Activated T-helper 1 cell treated with anti-CD3 and anti-CD28 coated beads, Interleukin-12 subunit alpha, Interleukin-12 subunit beta, Interleukin-2, Interleukin-4 antibody, amounts not matched to agents 30 ng/mL and 10 ng/mL and 1 ng/mL, durations not matched to agents 14 hours and 24 hours and 36 hours (primary cell): ENCODE measurements around the gene AAK1. TPM values are rescaled to one million over a fixed set of nuclear protein-coding genes. Genes with fewer than 3 reads are reported as not detected.
A peak's percentile ranks its signal among the peaks of the same experiment; 100 is the strongest.
"Not testable (repeated sequence)": the region's sequence is repeated elsewhere in the genome, so short reads cannot be mapped to it uniquely, and the experiment has no call there.

Experiments
- DNase-seq: peaks from one replicate; pipeline ENCODE4 v3.0.0; 2021; ENCODE audit warnings: low spot score
- H3K27ac Mint-ChIP-seq: one replicate; pipeline ENCODE4 v1.8.0; 2021; ENCODE audit warnings: mild to moderate bottlenecking, mixed read lengths
- H3K27me3 Mint-ChIP-seq: one replicate; pipeline ENCODE4 v1.8.0; 2022; ENCODE audit warnings: mild to moderate bottlenecking, moderate library complexity, mixed read lengths; ENCODE audit not compliant: insufficient read depth
- H3K36me3 Mint-ChIP-seq: one replicate; pipeline ENCODE4 v1.8.0; 2021; ENCODE audit warnings: low read depth, mixed read lengths
- H3K4me1 Mint-ChIP-seq: one replicate; pipeline ENCODE4 v1.8.0; 2021; ENCODE audit warnings: low read depth, mixed read lengths
- H3K4me3 Mint-ChIP-seq: one replicate; pipeline ENCODE4 v1.8.0; 2021; ENCODE audit warnings: mild to moderate bottlenecking, moderate library complexity, mixed read lengths
- H3K9me3 Mint-ChIP-seq: one replicate; pipeline ENCODE4 v1.8.0; 2021; ENCODE audit warnings: mixed read lengths
- intact Hi-C: fragments of 100-400 bp; cut with micrococcal nuclease; formaldehyde crosslinking; loops from one replicate; pipeline ENCODE4 v1.15.1; 2024
- total RNA-seq: library from RNA; stranded (reverse); gene quantifications from 2 replicates; pipeline ENCODE4 v1.2.3, GENCODE V29; 2022

AAK1 gene
- total RNA-seq, 1 donor from 2014 or later: 94.0 TPM

- intact Hi-C loops: no loop called here
- DNase-seq: no peak
- Mint-ChIP-seq H3K27me3 (no peaks in the 10 kb centered on the region), H3K36me3 (peaks cover 18% of the 10 kb centered on the region), H3K4me3 (no peak overlapping the region), H3K27ac (no peak overlapping the region), H3K4me1 (peaks cover 70% of the 10 kb centered on the region), H3K9me3 (no peaks in the 10 kb centered on the region)
Observed at GRCh38 chr2:69583321-69583833, 60.2 kb downstream of the AAK1 start.

GRCh38 chr2:69582582-69583176 lies 60.9 kb downstream of the AAK1 start:
- Mint-ChIP-seq H3K4me3 (peak overlapping the region; percentile 37), H3K36me3 (peaks cover 15% of the 10 kb centered on the region), H3K9me3 (no peaks in the 10 kb centered on the region), H3K27me3 (no peaks in the 10 kb centered on the region), H3K4me1 (peaks cover 66% of the 10 kb centered on the region), H3K27ac (no peak overlapping the region)
- no peak for DNase-seq
- intact Hi-C loops: no loop called here

- no peak for DNase-seq
- peaks cover 15% of the 10 kb centered on the region for H3K36me3 Mint-ChIP-seq
- H3K9me3 Mint-ChIP-seq: no peaks in the 10 kb centered on the region
- peak overlapping the region; percentile 37 for H3K4me3 Mint-ChIP-seq
- peak overlapping the region; percentile 57 for H3K27ac Mint-ChIP-seq
- H3K4me1 Mint-ChIP-seq: peaks cover 72% of the 10 kb centered on the region
- intact Hi-C loops: no loop called here
- no peaks in the 10 kb centered on the region for H3K27me3 Mint-ChIP-seq
Observed at GRCh38 chr2:69581774-69582581, 61.6 kb downstream of the AAK1 start.

GRCh38 chr2:69580486-69580885 lies 63.1 kb downstream of the AAK1 start:
- H3K36me3 Mint-ChIP-seq: peaks cover 12% of the 10 kb centered on the region
- no peak for DNase-seq
- no peak overlapping the region for H3K27ac Mint-ChIP-seq
- H3K4me1 Mint-ChIP-seq: peaks cover 66% of the 10 kb centered on the region
- H3K4me3 Mint-ChIP-seq: no peak overlapping the region
- H3K9me3 Mint-ChIP-seq: no peaks in the 10 kb centered on the region
- intact Hi-C loops: no loop called here
- H3K27me3 Mint-ChIP-seq: no peaks in the 10 kb centered on the region

- Mint-ChIP-seq H3K4me3 (no peak overlapping the region), H3K36me3 (peaks cover 8% of the 10 kb centered on the region), H3K27me3 (no peaks in the 10 kb centered on the region), H3K4me1 (peaks cover 58% of the 10 kb centered on the region), H3K9me3 (no peaks in the 10 kb centered on the region), H3K27ac (no peak overlapping the region)
- no peak for DNase-seq
- intact Hi-C loops: no loop called here
Observed at GRCh38 chr2:69579536-69579935, 64.0 kb downstream of the AAK1 start.

GRCh38 chr2:69578198-69578540 lies 65.4 kb downstream of the AAK1 start:
- H3K27me3 Mint-ChIP-seq: no peaks in the 10 kb centered on the region
- intact Hi-C loops: no loop called here
- peaks cover 5% of the 10 kb centered on the region for H3K36me3 Mint-ChIP-seq
- H3K4me1 Mint-ChIP-seq: peaks cover 45% of the 10 kb centered on the region
- H3K9me3 Mint-ChIP-seq: no peaks in the 10 kb centered on the region
- H3K4me3 Mint-ChIP-seq: no peak overlapping the region
- peak overlapping the region; percentile 35 for H3K27ac Mint-ChIP-seq
- DNase-seq: no peak

GRCh38 chr2:69577467-69578197 lies 65.9 kb downstream of the AAK1 start:
- no peak overlapping the region for H3K27ac Mint-ChIP-seq
- intact Hi-C loops: no loop called here
- H3K36me3 Mint-ChIP-seq: peaks cover 5% of the 10 kb centered on the region
- no peak overlapping the region for H3K4me3 Mint-ChIP-seq
- peaks cover 45% of the 10 kb centered on the region for H3K4me1 Mint-ChIP-seq
- H3K27me3 Mint-ChIP-seq: no peaks in the 10 kb centered on the region
- no peak for DNase-seq
- no peaks in the 10 kb centered on the region for H3K9me3 Mint-ChIP-seq

- intact Hi-C loops: no loop called here
- H3K36me3 Mint-ChIP-seq: peaks cover 5% of the 10 kb centered on the region
- H3K27ac Mint-ChIP-seq: no peak overlapping the region
- H3K4me1 Mint-ChIP-seq: peaks cover 41% of the 10 kb centered on the region
- no peaks in the 10 kb centered on the region for H3K9me3 Mint-ChIP-seq
- no peaks in the 10 kb centered on the region for H3K27me3 Mint-ChIP-seq
- DNase-seq: no peak
- no peak overlapping the region for H3K4me3 Mint-ChIP-seq
Observed at GRCh38 chr2:69576880-69577279, 66.7 kb downstream of the AAK1 start.

GRCh38 chr2:69575926-69576325 lies 67.6 kb downstream of the AAK1 start:
- Mint-ChIP-seq H3K4me3 (no peak overlapping the region), H3K9me3 (no peaks in the 10 kb centered on the region), H3K36me3 (peaks cover 5% of the 10 kb centered on the region), H3K4me1 (peaks cover 50% of the 10 kb centered on the region), H3K27me3 (no peaks in the 10 kb centered on the region), H3K27ac (no peak overlapping the region)
- intact Hi-C loops: no loop called here
- no peak for DNase-seq

GRCh38 chr2:69575371-69575770 lies 68.2 kb downstream of the AAK1 start:
- H3K36me3 Mint-ChIP-seq, H3K27me3 Mint-ChIP-seq, H3K4me3 Mint-ChIP-seq, DNase-seq, H3K9me3 Mint-ChIP-seq, H3K27ac Mint-ChIP-seq, intact Hi-C loops: not testable (repeated sequence)
- H3K4me1 Mint-ChIP-seq: peaks cover 51% of the 10 kb centered on the region

- H3K4me3 Mint-ChIP-seq: no peak overlapping the region
- peaks cover 52% of the 10 kb centered on the region for H3K4me1 Mint-ChIP-seq
- intact Hi-C loops: no loop called here
- no peaks in the 10 kb centered on the region for H3K9me3 Mint-ChIP-seq
- no peaks in the 10 kb centered on the region for H3K27me3 Mint-ChIP-seq
- H3K36me3 Mint-ChIP-seq: peaks cover 5% of the 10 kb centered on the region
- H3K27ac Mint-ChIP-seq: peak overlapping the region; percentile 18
- no peak for DNase-seq
Observed at GRCh38 chr2:69572641-69573040, 70.9 kb downstream of the AAK1 start.

GRCh38 chr2:69571189-69571588 lies 72.3 kb downstream of the AAK1 start:
- H3K36me3 Mint-ChIP-seq: peaks cover 5% of the 10 kb centered on the region
- H3K4me1 Mint-ChIP-seq: peaks cover 52% of the 10 kb centered on the region
- H3K4me3 Mint-ChIP-seq: no peak overlapping the region
- DNase-seq: no peak
- H3K9me3 Mint-ChIP-seq: no peaks in the 10 kb centered on the region
- H3K27ac Mint-ChIP-seq: no peak overlapping the region
- intact Hi-C loops: no loop called here
- no peaks in the 10 kb centered on the region for H3K27me3 Mint-ChIP-seq

GRCh38 chr2:69570474-69570873 lies 73.1 kb downstream of the AAK1 start:
- DNase-seq: no peak
- Mint-ChIP-seq H3K27ac (no peak overlapping the region), H3K27me3 (no peaks in the 10 kb centered on the region), H3K9me3 (no peaks in the 10 kb centered on the region), H3K36me3 (peaks cover 5% of the 10 kb centered on the region), H3K4me1 (peaks cover 59% of the 10 kb centered on the region), H3K4me3 (no peak overlapping the region)
- intact Hi-C loops: no loop called here
